ENCODE results near the gene PLVAP. TPM values are rescaled to one million over a fixed set of nuclear protein-coding genes. Genes with fewer than 3 reads are reported as not detected.

Gene PLVAP
- total and polyA plus RNA-seq, 9 of the 15 experiments (the other 6 are each of a cell fraction or from before 2014, with no cell fraction given): 0.09 to 0.84 (median 0.51) TPM; not detected in 4

DNA sequence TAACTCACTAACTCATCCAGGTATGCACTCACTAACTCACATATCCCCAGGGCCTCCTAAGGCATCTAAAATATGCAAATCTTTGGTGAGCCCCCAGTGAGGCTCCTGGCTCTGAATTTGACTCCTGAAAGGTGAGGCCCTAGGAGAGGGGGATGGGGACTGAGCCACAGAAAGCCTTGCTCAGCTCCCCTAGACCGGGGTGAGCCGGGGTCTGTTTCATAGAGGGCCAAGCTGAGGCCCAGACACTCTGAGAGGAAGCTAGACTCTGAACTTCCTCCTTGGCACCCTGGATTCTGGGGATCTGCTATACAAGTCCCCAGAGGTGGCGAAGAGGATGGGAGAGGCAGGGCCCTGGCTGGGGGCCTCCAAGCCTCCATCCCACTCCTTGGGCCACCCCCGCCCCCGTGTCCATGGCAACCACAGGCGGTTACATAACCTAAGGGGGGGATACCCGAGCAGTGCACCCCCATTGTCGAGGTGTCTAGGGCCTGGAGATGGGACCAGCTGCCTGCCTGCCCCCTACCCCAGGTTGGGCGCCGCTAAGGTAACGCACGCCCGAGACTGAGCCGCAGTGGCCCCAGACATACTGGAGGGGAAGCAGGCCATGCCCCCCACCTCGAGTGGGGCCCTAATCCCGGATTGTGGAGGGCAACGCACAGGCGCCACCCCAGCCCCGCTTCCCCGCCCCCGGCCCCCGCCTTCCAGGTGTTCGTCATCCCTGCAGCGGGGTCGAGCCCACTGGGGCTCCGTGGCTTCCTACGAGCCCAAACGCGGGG lies 74.6 kb downstream of the PLVAP start:
- ATAC-seq (no peak), FAIRE-seq (no peak), DNase-seq (ENCODE audit: extremely low read depth in 1 of 4, low spot score in 3 of 4) (peak in 1 of 4 experiments; percentile 16)
- 22% methylated on average over 14 of the region's 29 CpGs for WGBS (ENCODE audit: insufficient coverage, low coverage, missing lambda C conversion rate)
- in situ Hi-C loops (cut with MboI) (no loop called here), intact Hi-C loops (cut with micrococcal nuclease) (no loop called here)
- CTCF ChIA-PET (ENCODE audit: low intra/inter-chr PET ratio): interaction anchor here (0.6 to 1.1 kb wide), 2 partner anchors 10 to 156 kb away, joined by 6 read pairs; no protein-coding TSS in a partner anchor
- Histone ChIP-seq H3K4me2 (ENCODE audit: insufficient read depth, low read length) (peak overlapping the region; percentile 73), H2AFZ (ENCODE audit: low read depth, low read length) (peak overlapping the region; percentile 72), H3K79me2 (ENCODE audit: control insufficient read depth, insufficient read depth, low read length) (peaks cover 25% of the 10 kb centered on the region), H4K20me1 (replicated peaks; ENCODE audit: control insufficient read depth, insufficient read depth, low read length) (no peaks in the 10 kb centered on the region), H3K36me3 (ENCODE audit: control insufficient read depth, insufficient read depth, low read length) (peaks cover 21% of the 10 kb centered on the region), H3K27ac (ENCODE audit: extremely low read depth, low read depth, low read length) (peak overlapping the region; percentile 77), H3K4me1 (replicated peaks in 1 of 2; ENCODE audit: control insufficient read depth in 2 of 2, insufficient read depth in 2 of 2, low read length in 2 of 2) (peaks cover 19 to 52% of the 10 kb centered on the region in 2 experiments; a peak in 4 of 5 replicates), H3K9me3 (replicated peaks; ENCODE audit: control insufficient read depth, insufficient read depth, low read depth, low read length) (peaks cover 3% of the 10 kb centered on the region), H3K27me3 (ENCODE audit: control insufficient read depth in 2 of 2, insufficient read depth in 2 of 2, low read length in 2 of 2) (no peaks in the 10 kb centered on the region), H3K9ac (ENCODE audit: insufficient read depth in 1 of 2, low read depth in 2 of 2, low read length in 2 of 2) (peak overlapping the region; percentile 60 to 93; a peak in 3 of 4 replicates), H3K9me1 (ENCODE audit: control insufficient read depth, insufficient read depth, low read length) (no peaks in the 10 kb centered on the region), H3K4me3 (peak overlapping the region; percentile 59)
- TF ChIP-seq, protein P1, sequence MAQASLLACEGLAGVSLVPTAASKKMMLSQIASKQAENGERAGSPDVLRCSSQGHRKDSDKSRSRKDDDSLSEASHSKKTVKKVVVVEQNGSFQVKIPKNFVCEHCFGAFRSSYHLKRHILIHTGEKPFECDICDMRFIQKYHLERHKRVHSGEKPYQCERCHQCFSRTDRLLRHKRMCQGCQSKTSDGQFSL (CRISPR knock-in tag; IDR thresholded peaks at IDR 0.05): peak; percentile 85
- TF ChIP-seq, protein P1 (tag; IDR thresholded peaks at IDR 0.05): no peak
- TF ChIP-seq, protein P2, sequence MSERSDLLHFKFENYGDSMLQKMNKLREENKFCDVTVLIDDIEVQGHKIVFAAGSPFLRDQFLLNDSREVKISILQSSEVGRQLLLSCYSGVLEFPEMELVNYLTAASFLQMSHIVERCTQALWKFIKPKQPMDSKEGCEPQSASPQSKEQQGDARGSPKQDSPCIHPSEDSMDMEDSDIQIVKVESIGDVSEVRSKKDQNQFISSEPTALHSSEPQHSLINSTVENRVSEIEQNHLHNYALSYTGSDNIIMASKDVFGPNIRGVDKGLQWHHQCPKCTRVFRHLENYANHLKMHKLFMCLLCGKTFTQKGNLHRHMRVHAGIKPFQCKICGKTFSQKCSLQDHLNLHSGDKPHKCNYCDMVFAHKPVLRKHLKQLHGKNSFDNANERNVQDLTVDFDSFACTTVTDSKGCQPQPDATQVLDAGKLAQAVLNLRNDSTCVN (CRISPR knock-in tag; IDR thresholded peaks at IDR 0.05): no peak
- TF ChIP-seq MECOM (CRISPR knock-in tag; IDR thresholded peaks at IDR 0.05): no peak
- peak; percentile 84 for TF ChIP-seq RFX1 (IDR thresholded peaks at IDR 0.05)
- no peak for TF ChIP-seq KLF1 (tag; IDR thresholded peaks at IDR 0.05)
- 0 out of 2 replicates have a peak, but pooled peaks have one; percentile 15 for TF ChIP-seq KAT7 (CRISPR knock-in tag; IDR thresholded peaks at IDR 0.05; ENCODE audit: borderline replicate concordance)
- TF ChIP-seq, protein P3, sequence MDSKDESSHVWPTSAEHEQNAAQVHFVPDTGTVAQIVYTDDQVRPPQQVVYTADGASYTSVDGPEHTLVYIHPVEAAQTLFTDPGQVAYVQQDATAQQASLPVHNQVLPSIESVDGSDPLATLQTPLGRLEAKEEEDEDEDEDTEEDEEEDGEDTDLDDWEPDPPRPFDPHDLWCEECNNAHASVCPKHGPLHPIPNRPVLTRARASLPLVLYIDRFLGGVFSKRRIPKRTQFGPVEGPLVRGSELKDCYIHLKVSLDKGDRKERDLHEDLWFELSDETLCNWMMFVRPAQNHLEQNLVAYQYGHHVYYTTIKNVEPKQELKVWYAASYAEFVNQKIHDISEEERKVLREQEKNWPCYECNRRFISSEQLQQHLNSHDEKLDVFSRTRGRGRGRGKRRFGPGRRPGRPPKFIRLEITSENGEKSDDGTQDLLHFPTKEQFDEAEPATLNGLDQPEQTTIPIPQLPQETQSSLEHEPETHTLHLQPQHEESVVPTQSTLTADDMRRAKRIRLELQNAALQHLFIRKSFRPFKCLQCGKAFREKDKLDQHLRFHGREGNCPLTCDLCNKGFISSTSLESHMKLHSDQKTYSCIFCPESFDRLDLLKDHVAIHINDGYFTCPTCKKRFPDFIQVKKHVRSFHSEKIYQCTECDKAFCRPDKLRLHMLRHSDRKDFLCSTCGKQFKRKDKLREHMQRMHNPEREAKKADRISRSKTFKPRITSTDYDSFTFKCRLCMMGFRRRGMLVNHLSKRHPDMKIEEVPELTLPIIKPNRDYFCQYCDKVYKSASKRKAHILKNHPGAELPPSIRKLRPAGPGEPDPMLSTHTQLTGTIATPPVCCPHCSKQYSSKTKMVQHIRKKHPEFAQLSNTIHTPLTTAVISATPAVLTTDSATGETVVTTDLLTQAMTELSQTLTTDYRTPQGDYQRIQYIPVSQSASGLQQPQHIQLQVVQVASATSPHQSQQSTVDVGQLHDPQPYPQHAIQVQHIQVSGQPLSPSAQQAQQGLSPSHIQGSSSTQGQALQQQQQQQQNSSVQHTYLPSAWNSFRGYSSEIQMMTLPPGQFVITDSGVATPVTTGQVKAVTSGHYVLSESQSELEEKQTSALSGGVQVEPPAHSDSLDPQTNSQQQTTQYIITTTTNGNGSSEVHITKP (IDR thresholded peaks at IDR 0.05; ENCODE audit: partially characterized antibody): peak; percentile 78
- POLR2A ChIA-PET: interaction anchor here (0.5 to 1.6 kb wide), 5 partner anchors 8 to 580 kb away, joined by 3 to 5 read pairs (median 4); partner anchors contain the start of gene BABAM1
- no TSS peak for BruUV-seq (replicated peaks)

All from K562 (cell line).